Effector CD8-positive, alpha-beta T cell (primary cell): ENCODE measurements around the gene NCLN.
"Not testable (repeated sequence)": the region's sequence is repeated elsewhere in the genome, so short reads cannot be mapped to it uniquely, and the experiment has no call there.

ENCODE experiments used
- DNase-seq: peaks from one replicate; lab custom pipeline; 2025; lab: John Stamatoyannopoulos, UW

Gene NCLN

GRCh38 chr19:3154957-3155736, 30.6 kb upstream of the NCLN start:
- peak; percentile 60 for DNase-seq

GRCh38 chr19:3157096-3157845, 28.5 kb upstream of the NCLN start:
- DNase-seq: no peak

- DNase-seq: no peak
Observed at GRCh38 chr19:3159565-3159964, 26.2 kb upstream of the NCLN start.

- no peak for DNase-seq
Observed at GRCh38 chr19:3160219-3160618, 25.5 kb upstream of the NCLN start.

- no peak for DNase-seq
Observed at GRCh38 chr19:3161453-3161852, 24.3 kb upstream of the NCLN start.

- no peak for DNase-seq
Observed at GRCh38 chr19:3162418-3163229, 23.1 kb upstream of the NCLN start.

- DNase-seq: peak; percentile 58
Observed at GRCh38 chr19:3163230-3163886, 22.4 kb upstream of the NCLN start.

- DNase-seq: no peak
Observed at GRCh38 chr19:3163943-3164342, 21.8 kb upstream of the NCLN start.

GRCh38 chr19:3167533-3168272, 18.0 kb upstream of the NCLN start:
- DNase-seq: no peak

- DNase-seq: no peak
Observed at GRCh38 chr19:3171894-3172672, 13.6 kb upstream of the NCLN start.

GRCh38 chr19:3172673-3173000, 13.1 kb upstream of the NCLN start:
- not testable (repeated sequence) for DNase-seq

GRCh38 chr19:3175781-3176714, 9.7 kb upstream of the NCLN start:
- DNase-seq: no peak

- DNase-seq: peak; percentile 28
Observed at GRCh38 chr19:3176715-3177501, 8.8 kb upstream of the NCLN start.

- peak; percentile 50 for DNase-seq
Observed at GRCh38 chr19:3178377-3178972, 7.3 kb upstream of the NCLN start, which contains the start of gene S1PR4. S1PR4 (plus strand) TSS chr19:3178769; CDS start chr19:3178793, 24 bp downstream.

GRCh38 chr19:3178973-3179738, 6.6 kb upstream of the NCLN start:
- no peak for DNase-seq

- DNase-seq: no peak
Observed at GRCh38 chr19:3179739-3180293, 5.9 kb upstream of the NCLN start.
